OCI-LY7 (cell line): ENCODE measurements around the gene SPTLC1. TPM values are rescaled to one million over a fixed set of nuclear protein-coding genes. Genes with fewer than 3 reads are reported as not detected.

Source experiments
- BruUV-seq: library from RNA; stranded (reverse); fragments of 400-500 nt; replicated peaks from 2 replicates; lab custom pipeline; 2021; lab: Mats Ljungman, UMichigan
- CTCF ChIA-PET: fragments of 300-600 bp; sonication (Branson Sonifier 250); formaldehyde crosslinking; loops from one replicate; lab custom pipeline; 2022; ENCODE audit warnings: antibody characterized with exemption; ENCODE audit not compliant: unreplicated experiment; lab: Charles Lee
- POLR2A ChIA-PET: fragments of 300-600 bp; sonication (Branson Sonifier 250); formaldehyde crosslinking; loops from one replicate; lab custom pipeline; 2022; ENCODE audit warnings: antibody characterized with exemption; lab: Charles Lee
- DNase-seq: peaks from one replicate; pipeline ENCODE4 v3.0.0-alpha.2; 2015; ENCODE audit warnings: low spot score
- H2AFZ ChIP-seq: fragments of 200-600 bp; sonication (generic), shearing (Covaris generic); 2 replicates; pipeline ENCODE4 v1.6.1; 2014; ENCODE audit warnings: mild to moderate bottlenecking, antibody characterized with exemption, low read length, moderate library complexity
- H3K27ac ChIP-seq: fragments of 200-600 bp; sonication (generic); 2 replicates; pipeline ENCODE4 v1.5.1; 2014; ENCODE audit warnings: mixed run types, low read depth, mild to moderate bottlenecking, moderate library complexity, low read length, inconsistent platforms; ENCODE audit not compliant: poor library complexity, severe bottlenecking
- H3K36me3 ChIP-seq: fragments of 200-600 bp; sonication (generic); 2 replicates; pipeline ENCODE4 v1.6.1; 2014; ENCODE audit warnings: mild to moderate bottlenecking, antibody characterized with exemption, low read length, moderate library complexity, mixed read lengths; ENCODE audit not compliant: insufficient read depth
- H3K4me1 ChIP-seq: fragments of 200-600 bp; sonication (generic); 2 replicates; pipeline ENCODE4 v1.5.1; 2014; ENCODE audit warnings: mild to moderate bottlenecking, low read length; ENCODE audit not compliant: insufficient read depth, poor library complexity, severe bottlenecking
- H3K4me2 ChIP-seq: fragments of 200-600 bp; sonication (generic); 2 replicates; pipeline ENCODE4 v1.6.1; 2014; ENCODE audit warnings: mild to moderate bottlenecking, low read length
- H3K4me3 ChIP-seq: fragments of 200-600 bp; sonication (generic); 2 replicates; pipeline ENCODE4 v1.5.1; 2014; ENCODE audit warnings: mild to moderate bottlenecking, low read depth, low read length; ENCODE audit not compliant: poor library complexity, severe bottlenecking
- H3K79me2 ChIP-seq: fragments of 200-600 bp; sonication (generic); 2 replicates; pipeline ENCODE4 v1.6.1; 2016; ENCODE audit warnings: low read depth, mild to moderate bottlenecking, low read length, moderate library complexity, mixed read lengths; ENCODE audit not compliant: insufficient read depth
- H3K9me2 ChIP-seq: fragments of 200-600 bp; sonication (generic); 2 replicates; pipeline ENCODE4 v1.6.1; 2016; ENCODE audit warnings: mild to moderate bottlenecking, low read length, mixed read lengths; ENCODE audit not compliant: insufficient read depth
- H3K9me3 ChIP-seq: fragments of 200-600 bp; sonication (generic); 2 replicates; pipeline ENCODE4 v1.6.1; 2014; ENCODE audit warnings: mild to moderate bottlenecking, mixed run types, low read length, mixed read lengths
- H4K20me1 ChIP-seq: fragments of 200-600 bp; sonication (generic); 2 replicates; pipeline ENCODE4 v1.6.1; 2014; ENCODE audit warnings: mild to moderate bottlenecking, antibody characterized with exemption, low read length, moderate library complexity, mixed read lengths; ENCODE audit not compliant: insufficient read depth
- CTCF ChIP-seq: fragments of 200-600 bp; sonication (generic); conservative IDR thresholded peaks from 2 replicates; pipeline ENCODE4 v1.5.1; 2014; ENCODE audit warnings: mild to moderate bottlenecking, antibody characterized with exemption, low read length, moderate library complexity, mixed read lengths
- EZH2phosphoT487 ChIP-seq: fragments of 200-600 bp; sonication (generic); IDR thresholded peaks from 2 replicates; pipeline ENCODE4 v1.6.1; 2018; ENCODE audit warnings: low read depth, borderline replicate concordance, mild to moderate bottlenecking, mixed run types, antibody characterized with exemption, low read length, moderate library complexity, mixed read lengths
- intact Hi-C: fragments of 100-400 bp; cut with micrococcal nuclease; formaldehyde crosslinking; loops from one replicate; pipeline ENCODE4 v1.10.0; 2022; ENCODE audit not compliant: unreplicated experiment
- total RNA-seq, 2 experiments: library from RNA; depleted of rRNA in 1 of 2; stranded (reverse); fragments of >200 nt in 1 of 2; shearing (Covaris generic) in 1 of 2; gene quantifications; 2 replicates each; pipeline ENCODE4 v1.2.3, GENCODE V29; 2014 to 2022

The SPTLC1 gene
- total RNA-seq, 2 experiments from 2014 or later: 42.2 to 48.7 TPM

GRCh38 chr9:92035687-92036410 lies 79.4 kb downstream of the SPTLC1 start:
- no peaks in the 10 kb centered on the region for H3K4me1 ChIP-seq

GRCh38 chr9:92035146-92035545 lies 80.1 kb downstream of the SPTLC1 start:
- H4K20me1 ChIP-seq: no peaks in the 10 kb centered on the region
- TF ChIP-seq EZH2phosphoT487 (no peak), CTCF (no peak)
- H3K79me2 ChIP-seq: no peaks in the 10 kb centered on the region
- ChIA-PET POLR2A (interaction anchor here (0.8 kb wide), 1 partner anchor 17 kb away, joined by 4 read pairs; no protein-coding TSS in a partner anchor), CTCF (no interaction called here)
- no peak overlapping the region for H3K4me3 ChIP-seq
- H3K9me2 ChIP-seq: no peaks in the 10 kb centered on the region
- no TSS peak for BruUV-seq
- H3K9me3 ChIP-seq: no peaks in the 10 kb centered on the region
- H3K4me1 ChIP-seq: no peaks in the 10 kb centered on the region
- no peak overlapping the region for H3K27ac ChIP-seq
- DNase-seq: no peak
- H2AFZ ChIP-seq: no peak overlapping the region
- H3K4me2 ChIP-seq: no peak overlapping the region
- intact Hi-C loops: loop anchor here (10.0 kb wide), 1 partner anchor 260 kb away; no protein-coding TSS in a partner anchor
- H3K36me3 ChIP-seq: peaks cover 71% of the 10 kb centered on the region; the same call in 1 of the 2 replicates

More at GRCh38 chr9:92035687-92036410, 79.4 kb downstream of the SPTLC1 start:
- CTCF ChIA-PET: no interaction called here
- POLR2A ChIA-PET: no interaction called here
- H4K20me1 ChIP-seq: no peaks in the 10 kb centered on the region
- no peak for TF ChIP-seq EZH2phosphoT487
- TF ChIP-seq CTCF: no peak
- BruUV-seq: no TSS peak
- no peaks in the 10 kb centered on the region for H3K79me2 ChIP-seq
- H3K9me2 ChIP-seq: no peaks in the 10 kb centered on the region
- DNase-seq: no peak
- H2AFZ ChIP-seq: no peak overlapping the region
- intact Hi-C loops: loop anchor here (10.0 kb wide), 1 partner anchor 261 kb away; no protein-coding TSS in a partner anchor
- H3K9me3 ChIP-seq: no peaks in the 10 kb centered on the region
- H3K4me3 ChIP-seq: no peak overlapping the region
- peaks cover 70% of the 10 kb centered on the region for H3K36me3 ChIP-seq
- H3K4me2 ChIP-seq: no peak overlapping the region
- H3K27ac ChIP-seq: no peak overlapping the region

GRCh38 chr9:92033991-92034390 lies 81.2 kb downstream of the SPTLC1 start:
- H3K4me2 ChIP-seq: no peak overlapping the region
- no peak for TF ChIP-seq EZH2phosphoT487
- no peak for TF ChIP-seq CTCF
- H3K36me3 ChIP-seq: peaks cover 66% of the 10 kb centered on the region; the same call in 1 of the 2 replicates
- CTCF ChIA-PET: no interaction called here
- intact Hi-C loops: loop anchor here (10.0 kb wide), 1 partner anchor 259 kb away; no protein-coding TSS in a partner anchor
- no peaks in the 10 kb centered on the region for H3K79me2 ChIP-seq
- no peak overlapping the region for H3K4me3 ChIP-seq
- no peak for DNase-seq
- no peak overlapping the region for H2AFZ ChIP-seq
- H3K9me2 ChIP-seq: no peaks in the 10 kb centered on the region
- H4K20me1 ChIP-seq: no peaks in the 10 kb centered on the region
- BruUV-seq: no TSS peak
- H3K4me1 ChIP-seq: no peaks in the 10 kb centered on the region
- no peaks in the 10 kb centered on the region for H3K9me3 ChIP-seq
- H3K27ac ChIP-seq: no peak overlapping the region
- POLR2A ChIA-PET: interaction anchor here (0.6 kb wide), 1 partner anchor 27 kb away, joined by 3 read pairs; no protein-coding TSS in a partner anchor
